ENCODE measurements around the gene DDX1.

DNA sequence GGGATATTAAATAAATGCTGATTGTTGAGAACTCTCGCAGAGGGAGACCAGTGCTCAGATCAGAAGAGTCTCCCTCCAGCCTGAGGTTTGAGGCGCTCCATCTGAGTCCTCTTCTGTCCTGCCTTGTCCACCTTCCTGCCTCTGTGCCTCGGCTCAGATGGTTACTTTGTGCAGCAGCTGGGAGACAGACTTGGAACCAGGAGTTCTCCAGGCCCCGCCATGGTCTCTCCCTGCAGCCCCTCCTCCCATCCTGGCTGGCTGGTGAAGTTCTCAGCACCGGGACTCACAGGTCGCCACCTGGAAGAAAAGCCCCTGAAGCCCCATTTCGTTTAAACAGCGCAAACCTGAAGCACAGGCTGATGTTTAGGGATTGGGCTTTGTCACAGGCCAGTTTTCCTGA lies 60.6 kb downstream of the DDX1 start:
- TF ChIP-seq, protein P1, sequence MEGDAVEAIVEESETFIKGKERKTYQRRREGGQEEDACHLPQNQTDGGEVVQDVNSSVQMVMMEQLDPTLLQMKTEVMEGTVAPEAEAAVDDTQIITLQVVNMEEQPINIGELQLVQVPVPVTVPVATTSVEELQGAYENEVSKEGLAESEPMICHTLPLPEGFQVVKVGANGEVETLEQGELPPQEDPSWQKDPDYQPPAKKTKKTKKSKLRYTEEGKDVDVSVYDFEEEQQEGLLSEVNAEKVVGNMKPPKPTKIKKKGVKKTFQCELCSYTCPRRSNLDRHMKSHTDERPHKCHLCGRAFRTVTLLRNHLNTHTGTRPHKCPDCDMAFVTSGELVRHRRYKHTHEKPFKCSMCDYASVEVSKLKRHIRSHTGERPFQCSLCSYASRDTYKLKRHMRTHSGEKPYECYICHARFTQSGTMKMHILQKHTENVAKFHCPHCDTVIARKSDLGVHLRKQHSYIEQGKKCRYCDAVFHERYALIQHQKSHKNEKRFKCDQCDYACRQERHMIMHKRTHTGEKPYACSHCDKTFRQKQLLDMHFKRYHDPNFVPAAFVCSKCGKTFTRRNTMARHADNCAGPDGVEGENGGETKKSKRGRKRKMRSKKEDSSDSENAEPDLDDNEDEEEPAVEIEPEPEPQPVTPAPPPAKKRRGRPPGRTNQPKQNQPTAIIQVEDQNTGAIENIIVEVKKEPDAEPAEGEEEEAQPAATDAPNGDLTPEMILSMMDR (IDR thresholded peaks at IDR 0.05) = no peak
- no peak for TF ChIP-seq ZFX (IDR thresholded peaks at IDR 0.05; ENCODE audit: borderline replicate concordance)
